Activated gamma-delta T cell (primary cell): ENCODE results near the gene UBAP1L.
"Not testable (repeated sequence)": the region's sequence is repeated elsewhere in the genome, so short reads cannot be mapped to it uniquely, and the experiment has no call there.

Experiments used
- DNase-seq: peaks from one replicate; lab custom pipeline; 2025; lab: John Stamatoyannopoulos, UW

Gene UBAP1L

DNA sequence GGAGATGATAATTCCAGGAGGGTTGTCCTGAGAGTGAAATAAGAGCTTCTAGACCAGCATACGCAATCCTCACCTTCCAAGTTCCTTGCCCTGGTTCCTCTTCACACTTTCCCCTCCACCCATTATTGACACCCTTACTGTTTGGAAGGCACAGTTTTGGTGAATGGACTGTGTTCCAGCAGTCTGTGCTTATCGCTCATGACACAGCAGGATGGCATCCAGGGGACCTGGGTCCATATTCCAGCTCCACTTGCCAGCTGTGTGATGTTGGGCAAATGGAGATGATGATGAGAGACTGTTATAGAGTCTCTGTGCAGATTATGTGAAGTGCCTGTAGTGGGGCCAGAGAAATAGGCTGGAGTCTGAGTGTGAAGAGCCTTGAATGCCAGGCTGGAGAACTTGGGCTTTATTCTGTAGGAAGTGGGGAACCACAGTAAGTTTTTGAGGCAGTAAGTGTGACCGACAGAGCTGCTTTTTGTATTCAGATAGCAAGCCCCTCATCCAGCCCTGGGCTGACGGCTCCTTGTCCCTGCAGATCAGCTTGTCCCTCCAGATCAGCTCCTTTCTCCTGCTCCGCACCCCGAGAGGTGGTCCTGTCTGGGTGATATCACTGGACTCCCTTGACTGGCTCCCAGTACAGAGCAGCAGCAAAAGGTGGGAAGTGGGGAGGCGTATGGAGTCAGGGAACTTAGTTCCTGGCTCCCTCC is 30.3 kb downstream of the UBAP1L start:
- DNase-seq = no peak

DNA sequence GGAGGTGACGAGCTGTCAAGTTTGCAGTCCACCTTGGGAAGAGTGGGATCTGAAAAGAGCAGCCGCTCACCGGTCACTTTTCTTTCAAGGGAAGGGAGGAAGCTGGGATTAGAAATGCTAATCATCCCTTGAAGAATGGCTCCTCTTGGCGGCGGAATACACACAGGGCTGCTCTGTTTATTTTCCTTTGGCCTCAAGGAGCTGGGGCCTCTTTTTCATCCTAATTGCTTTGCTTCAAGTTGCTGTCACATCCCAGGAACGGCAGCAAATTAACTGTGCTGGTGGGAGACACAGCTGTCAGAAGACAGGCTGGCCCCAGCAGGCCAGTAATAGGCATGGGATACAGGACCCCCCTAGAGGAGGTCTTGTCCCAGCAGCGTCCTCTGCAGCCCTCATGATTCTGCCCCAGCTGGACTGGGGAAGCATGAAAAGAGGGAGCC is 31.7 kb downstream of the UBAP1L start:
- DNase-seq = no peak

- DNase-seq = no peak
These were observed 32.6 kb downstream of the UBAP1L start for GRCh38 chr15:65082303-65082953.

- DNase-seq = no peak
These were observed 33.2 kb downstream of the UBAP1L start for GRCh38 chr15:65081758-65082157.

- no peak for DNase-seq
These were observed 33.7 kb downstream of the UBAP1L start for GRCh38 chr15:65081270-65081669.

- DNase-seq = no peak
These were observed 35.4 kb downstream of the UBAP1L start for GRCh38 chr15:65079580-65079979.

DNA sequence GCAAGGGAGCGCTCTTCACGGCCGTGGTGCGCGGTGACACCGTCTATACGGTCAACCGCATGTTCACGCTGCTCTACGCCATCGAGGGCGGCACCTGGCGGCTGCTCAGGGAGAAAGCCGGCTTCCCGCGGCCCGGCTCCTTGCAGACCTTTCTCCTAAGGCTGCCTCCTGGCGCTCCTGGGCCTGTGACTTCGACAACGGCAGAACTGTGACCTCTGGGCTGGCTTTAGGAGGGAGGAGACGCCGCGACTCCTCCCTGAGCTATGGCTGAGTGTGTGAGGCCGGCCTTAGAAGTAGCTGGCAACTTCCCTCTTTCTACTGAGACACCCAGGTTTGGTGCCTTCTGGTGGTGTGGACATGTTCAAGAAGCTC is 37.0 kb downstream of the UBAP1L start:
- no peak for DNase-seq

GRCh38 chr15:65077291-65077980 is 37.6 kb downstream of the UBAP1L start:
- no peak for DNase-seq

DNA sequence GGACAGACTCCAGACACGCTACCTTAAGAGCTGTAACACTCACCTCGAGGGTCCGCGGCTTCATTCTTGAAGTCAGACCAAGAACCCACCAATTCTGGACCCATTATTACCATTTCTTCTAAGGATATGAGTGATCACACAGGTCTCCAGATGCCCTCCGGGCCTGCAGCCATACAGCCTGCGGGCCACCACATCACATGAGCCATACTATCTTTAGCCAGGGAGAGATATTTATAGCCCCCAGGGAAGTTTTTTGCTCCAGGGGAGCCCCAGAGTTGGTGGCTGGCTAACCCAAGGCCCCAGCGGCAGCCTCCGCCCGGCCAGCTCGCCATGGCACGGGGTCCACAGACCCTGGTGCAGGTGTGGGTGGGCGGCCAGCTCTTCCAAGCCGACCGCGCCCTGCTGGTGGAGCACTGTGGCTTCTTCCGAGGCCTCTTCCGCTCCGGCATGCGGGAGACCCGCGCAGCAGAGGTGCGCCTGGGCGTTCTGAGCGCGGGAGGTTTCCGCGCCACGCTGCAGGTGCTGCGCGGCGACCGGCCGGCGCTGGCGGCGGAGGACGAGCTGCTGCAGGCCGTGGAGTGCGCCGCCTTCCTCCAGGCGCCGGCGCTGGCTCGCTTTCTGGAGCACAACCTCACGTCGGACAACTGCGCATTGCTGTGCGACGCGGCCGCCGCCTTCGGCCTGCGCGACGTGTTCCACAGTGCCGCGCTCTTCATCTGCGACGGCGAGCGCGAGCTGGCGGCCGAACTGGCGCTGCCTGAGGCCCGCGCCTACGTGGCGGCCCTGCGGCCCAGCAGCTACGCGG is 38.3 kb downstream of the UBAP1L start, which contains the start of gene KBTBD13:
KBTBD13 (plus strand) TSS at position 261 of the 805 bp plus-strand sequence; CDS start at position 331, 70 bp downstream.
- no peak for DNase-seq

- not testable (repeated sequence) for DNase-seq
These were observed 39.2 kb downstream of the UBAP1L start for GRCh38 chr15:65075607-65076395.

GRCh38 chr15:65074946-65075345 is 40.1 kb downstream of the UBAP1L start:
- not testable (repeated sequence) for DNase-seq

GRCh38 chr15:65072617-65073016 is 42.4 kb downstream of the UBAP1L start:
- no peak for DNase-seq

DNA sequence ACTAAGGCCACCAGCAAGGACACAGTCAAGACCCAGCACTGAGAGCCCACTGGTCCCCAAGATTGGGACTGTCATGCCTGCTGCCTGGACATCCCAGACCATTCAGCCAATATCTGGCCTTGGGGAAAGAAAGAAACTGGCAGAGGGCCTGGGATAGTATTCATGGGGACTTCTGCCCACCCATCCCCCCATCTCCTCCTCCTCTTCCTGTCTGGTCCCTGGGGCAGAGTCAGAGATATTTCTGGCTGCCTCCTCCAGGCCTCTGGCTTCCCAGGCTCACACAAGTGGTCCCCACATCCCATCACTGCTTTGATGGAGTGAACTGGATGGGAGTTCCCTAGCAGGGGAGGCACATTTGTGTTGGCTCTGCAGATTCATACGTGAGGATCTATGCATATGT is 43.0 kb downstream of the UBAP1L start:
- no peak for DNase-seq

GRCh38 chr15:65071381-65071811 is 43.6 kb downstream of the UBAP1L start:
- DNase-seq = no peak

- no peak for DNase-seq
These were observed 45.0 kb downstream of the UBAP1L start for GRCh38 chr15:65069779-65070546.

DNA sequence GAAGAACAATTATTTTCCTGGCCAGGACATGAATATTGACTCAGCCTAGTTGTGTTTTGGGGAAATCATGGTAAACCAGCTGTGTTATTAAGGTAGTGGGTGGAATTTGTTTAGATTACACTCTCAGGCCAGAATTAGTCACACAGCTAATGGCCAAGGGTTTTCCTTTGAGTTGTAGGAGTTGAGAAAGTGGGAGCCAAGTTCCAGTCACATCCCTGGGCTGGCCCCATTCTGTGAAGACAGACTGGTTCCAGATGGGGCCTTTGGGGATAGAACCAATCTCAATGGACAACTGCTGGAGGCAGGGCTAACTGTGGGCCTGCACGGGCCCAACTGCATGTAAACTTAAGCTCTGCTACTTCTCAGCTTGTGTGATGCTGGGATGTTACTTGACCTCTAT is 45.8 kb downstream of the UBAP1L start:
- DNase-seq = no peak

DNA sequence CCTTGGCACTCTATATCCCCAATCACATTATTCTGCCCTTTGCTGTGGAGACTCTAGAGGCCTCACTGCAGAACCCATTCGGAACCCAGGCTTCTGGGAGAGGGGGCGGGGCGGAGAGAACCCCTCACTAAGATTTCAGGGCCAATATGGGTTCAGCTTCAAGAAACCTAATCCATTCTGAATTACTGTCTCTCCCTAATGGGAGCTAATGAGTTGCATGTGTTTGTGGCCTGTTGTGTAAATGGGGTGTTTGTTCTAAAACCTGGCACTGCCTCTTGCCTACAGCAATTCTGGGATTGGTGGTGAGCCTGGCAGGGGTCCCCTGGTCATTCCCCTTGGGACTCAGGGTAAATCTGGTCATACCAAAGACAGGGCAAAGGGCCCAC is 46.6 kb downstream of the UBAP1L start:
- no peak for DNase-seq

- DNase-seq = no peak
These were observed 47.2 kb downstream of the UBAP1L start, which contains the start of gene RASL12 for GRCh38 chr15:65067645-65068402. Gene RASL12, minus strand, starts transcription at chr15:65067991. Its CDS starts 156 bp downstream, at chr15:65067835.

DNA sequence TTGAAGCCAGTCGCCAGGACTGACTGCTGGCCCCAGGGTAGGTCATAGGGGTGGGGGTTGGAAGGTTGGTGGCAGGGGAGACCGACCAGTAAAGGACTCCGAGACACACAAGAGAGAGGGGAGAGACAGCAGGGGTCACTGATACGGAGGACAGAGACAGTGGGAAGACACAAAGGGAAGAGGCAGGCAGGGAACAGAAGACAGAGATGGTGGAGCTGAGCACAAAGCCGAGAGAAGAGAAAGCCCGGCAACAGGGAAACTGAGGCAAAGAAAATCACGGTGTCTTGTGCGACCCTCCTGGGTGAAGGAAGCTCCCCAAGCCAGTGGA is 47.7 kb downstream of the UBAP1L start:
- no peak for DNase-seq
